ENCODE measurements around the gene CTNNA2. TPM values are rescaled to one million over a fixed set of nuclear protein-coding genes. Genes with fewer than 3 reads are reported as not detected.

Gene CTNNA2
- total and polyA plus RNA-seq, 4 donors, result 0.01 to 0.37 TPM; not detected in 2

DNA sequence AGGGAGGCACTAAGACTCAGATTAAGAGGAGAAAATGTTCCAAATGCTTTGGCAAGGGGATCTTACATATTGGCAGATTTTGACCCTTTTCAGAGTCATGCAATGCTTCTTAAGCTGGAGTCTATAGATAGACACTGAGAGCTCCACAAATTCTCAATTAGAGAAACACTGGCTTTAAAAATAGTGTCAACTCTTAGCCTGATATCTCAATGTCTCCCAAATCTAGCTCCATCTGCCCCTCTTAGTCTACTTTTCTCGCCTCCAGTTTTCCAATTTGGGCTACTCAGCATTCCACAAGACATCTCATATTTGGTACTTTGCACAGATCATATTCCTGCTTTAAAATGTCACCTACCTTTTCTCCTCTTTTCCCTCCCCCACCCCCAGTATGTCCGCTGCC, 559.1 kb downstream of the CTNNA2 start:
- Histone ChIP-seq H3K9me3 (ENCODE audit: control insufficient read depth in 4 of 4, insufficient read depth in 3 of 4, low read length in 3 of 4) (no peaks in the 10 kb centered on the region), H3K36me3 (ENCODE audit: control insufficient read depth in 4 of 4, insufficient read depth in 4 of 4, low read length in 4 of 4) (no peaks in the 10 kb centered on the region), H3K4me3 (no peak overlapping the region), H3K9ac (ENCODE audit: insufficient read depth in 1 of 2, low read length in 2 of 2) (no peak overlapping the region), H3K27me3 (ENCODE audit: control insufficient read depth in 3 of 3, insufficient read depth in 3 of 3, low read length in 2 of 3) (no peaks in the 10 kb centered on the region), H3K4me1 (ENCODE audit: control insufficient read depth in 5 of 5, insufficient read depth in 5 of 5, low read length in 5 of 5) (peaks cover 0 to 39% (median 1%) of the 10 kb centered on the region in 5 donors), H3K27ac (ENCODE audit: low read depth in 1 of 2, low read length in 1 of 2) (no peak overlapping the region)
- no peak for ATAC-seq (ENCODE audit: insufficient read depth, low FRiP score)
- 81 to 95% methylated on average over 2 of the region's 2 CpGs for WGBS, 2 donors
- TF ChIP-seq, protein P1, sequence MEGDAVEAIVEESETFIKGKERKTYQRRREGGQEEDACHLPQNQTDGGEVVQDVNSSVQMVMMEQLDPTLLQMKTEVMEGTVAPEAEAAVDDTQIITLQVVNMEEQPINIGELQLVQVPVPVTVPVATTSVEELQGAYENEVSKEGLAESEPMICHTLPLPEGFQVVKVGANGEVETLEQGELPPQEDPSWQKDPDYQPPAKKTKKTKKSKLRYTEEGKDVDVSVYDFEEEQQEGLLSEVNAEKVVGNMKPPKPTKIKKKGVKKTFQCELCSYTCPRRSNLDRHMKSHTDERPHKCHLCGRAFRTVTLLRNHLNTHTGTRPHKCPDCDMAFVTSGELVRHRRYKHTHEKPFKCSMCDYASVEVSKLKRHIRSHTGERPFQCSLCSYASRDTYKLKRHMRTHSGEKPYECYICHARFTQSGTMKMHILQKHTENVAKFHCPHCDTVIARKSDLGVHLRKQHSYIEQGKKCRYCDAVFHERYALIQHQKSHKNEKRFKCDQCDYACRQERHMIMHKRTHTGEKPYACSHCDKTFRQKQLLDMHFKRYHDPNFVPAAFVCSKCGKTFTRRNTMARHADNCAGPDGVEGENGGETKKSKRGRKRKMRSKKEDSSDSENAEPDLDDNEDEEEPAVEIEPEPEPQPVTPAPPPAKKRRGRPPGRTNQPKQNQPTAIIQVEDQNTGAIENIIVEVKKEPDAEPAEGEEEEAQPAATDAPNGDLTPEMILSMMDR (IDR thresholded peaks at IDR 0.05; ENCODE audit: control extremely low read depth, extremely low read depth), result no peak
- DNase-seq, result no peak

DNA sequence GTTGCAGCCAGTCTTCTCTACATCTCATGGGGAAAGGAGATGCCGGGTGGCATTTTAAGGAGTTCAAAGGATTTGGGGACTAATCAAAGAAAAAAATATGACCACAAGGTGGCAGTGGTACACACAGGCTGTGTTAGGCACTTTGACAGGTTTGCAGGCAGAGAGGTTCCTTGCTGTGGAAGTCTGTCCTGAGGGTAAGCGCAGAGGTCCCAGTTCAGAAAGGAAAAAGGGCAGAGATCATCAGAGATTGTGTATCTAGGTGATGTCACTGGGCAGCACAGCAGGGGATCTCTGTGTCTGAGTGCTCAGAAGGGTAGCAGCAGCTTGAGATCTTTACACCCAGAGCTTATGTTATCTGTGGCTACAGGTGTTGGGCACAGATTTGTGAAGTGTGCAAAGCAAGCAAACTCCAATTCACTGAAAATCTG, 560.3 kb downstream of the CTNNA2 start:
- TF ChIP-seq, protein P1 (IDR thresholded peaks at IDR 0.05; ENCODE audit: control extremely low read depth, extremely low read depth), result peak; percentile 9
- Histone ChIP-seq H3K27me3 (ENCODE audit: control insufficient read depth in 3 of 3, insufficient read depth in 3 of 3, low read length in 2 of 3) (no peaks in the 10 kb centered on the region), H3K36me3 (ENCODE audit: control insufficient read depth in 4 of 4, insufficient read depth in 4 of 4, low read length in 4 of 4) (no peaks in the 10 kb centered on the region), H3K4me3 (no peak overlapping the region), H3K4me1 (ENCODE audit: control insufficient read depth in 5 of 5, insufficient read depth in 5 of 5, low read length in 5 of 5) (peaks cover 0 to 33% (median 0%) of the 10 kb centered on the region in 5 donors), H3K9me3 (ENCODE audit: control insufficient read depth in 4 of 4, insufficient read depth in 3 of 4, low read length in 3 of 4) (no peaks in the 10 kb centered on the region), H3K27ac (ENCODE audit: low read depth in 1 of 2, low read length in 1 of 2) (no peak overlapping the region), H3K9ac (ENCODE audit: insufficient read depth in 1 of 2, low read length in 2 of 2) (no peak overlapping the region)
- ATAC-seq (ENCODE audit: insufficient read depth, low FRiP score), result no peak
- 16% methylated on average over 2 of the region's 2 CpGs for WGBS, 2 donors
- DNase-seq, result peak; percentile 69 to 92 (median 89)

DNA sequence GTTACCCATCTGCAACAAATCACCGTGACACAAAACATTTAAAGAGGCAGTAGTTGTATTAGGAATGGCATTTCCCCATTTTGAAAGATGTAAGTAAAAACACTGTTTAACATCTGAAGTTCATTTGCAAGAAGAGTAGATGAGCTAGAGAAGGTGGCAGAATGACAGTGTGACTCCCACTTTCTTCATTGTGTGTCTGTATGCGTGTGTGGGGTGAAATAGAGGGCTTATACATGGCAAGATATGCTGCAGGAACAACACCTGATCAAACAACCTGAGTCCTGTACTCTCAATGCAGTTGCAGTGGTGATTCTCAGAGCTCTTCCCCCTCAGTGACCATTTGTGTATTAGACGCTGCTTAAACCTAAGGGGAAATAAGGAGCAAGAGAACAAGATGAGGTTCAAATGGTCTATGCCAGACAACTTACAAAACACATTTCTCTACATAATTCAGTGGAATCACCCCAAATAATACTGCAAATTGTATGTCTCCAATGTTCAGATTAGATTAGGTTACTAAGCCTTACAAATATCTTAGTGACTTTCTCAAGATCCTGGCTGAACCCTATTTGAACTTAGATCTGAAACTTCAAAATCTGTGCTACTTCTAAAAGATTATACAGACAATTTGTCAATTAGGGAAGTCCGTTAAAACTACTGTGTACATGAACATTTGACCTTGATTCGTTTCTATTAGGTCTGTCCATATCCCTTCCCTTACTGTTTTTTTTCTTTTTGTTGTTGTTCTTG, 561.6 kb downstream of the CTNNA2 start:
- no peak overlapping the region for H3K4me3 ChIP-seq
- no peak overlapping the region for H3K27ac ChIP-seq (ENCODE audit: low read depth in 1 of 2, low read length in 1 of 2)
- H3K9me3 ChIP-seq (ENCODE audit: control insufficient read depth in 4 of 4, insufficient read depth in 3 of 4, low read length in 3 of 4), result no peaks in the 10 kb centered on the region
- ATAC-seq (ENCODE audit: insufficient read depth, low FRiP score) (no peak), DNase-seq (peak in 2 of 3 donors; percentile 74 to 82)
- H3K4me1 ChIP-seq (ENCODE audit: control insufficient read depth in 5 of 5, insufficient read depth in 5 of 5, low read length in 5 of 5), result peaks cover 0 to 20% (median 0%) of the 10 kb centered on the region in 5 donors
- no peaks in the 10 kb centered on the region for H3K36me3 ChIP-seq (ENCODE audit: control insufficient read depth in 4 of 4, insufficient read depth in 4 of 4, low read length in 4 of 4)
- H3K9ac ChIP-seq (ENCODE audit: insufficient read depth in 1 of 2, low read length in 2 of 2), result no peak overlapping the region
- H3K27me3 ChIP-seq (ENCODE audit: control insufficient read depth in 3 of 3, insufficient read depth in 3 of 3, low read length in 2 of 3), result no peaks in the 10 kb centered on the region
- WGBS, 2 donors, result 67 to 77% methylated on average over 5 of the region's 5 CpGs
- TF ChIP-seq, protein P1 (IDR thresholded peaks at IDR 0.05; ENCODE audit: control extremely low read depth, extremely low read depth), result no peak
